ENCODE results near the gene HBM. TPM values are rescaled to one million over a fixed set of nuclear protein-coding genes. Genes with fewer than 3 reads are reported as not detected.

Gene HBM
- total and polyA plus RNA-seq, 2 experiments from 2014 or later = not detected

DNA sequence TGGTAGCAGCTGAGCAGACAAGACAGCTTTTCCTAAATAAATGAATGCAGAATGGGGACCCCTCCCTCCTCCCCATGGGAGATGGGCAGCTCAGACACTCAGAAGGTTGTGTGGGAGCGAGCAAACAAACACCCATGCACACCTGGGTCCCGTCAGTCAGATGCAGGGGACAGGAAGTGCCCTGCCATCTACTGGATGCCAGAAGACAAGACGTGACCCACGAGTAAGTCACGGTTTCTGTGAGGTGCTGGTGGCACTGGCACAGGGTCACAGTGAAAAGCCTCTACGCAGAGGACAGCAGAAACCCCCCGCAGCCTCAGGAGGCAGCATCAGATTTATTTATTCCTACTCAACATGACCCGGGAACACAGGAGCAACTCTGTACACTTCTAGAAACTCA, 22.9 kb downstream of the HBM start:
- no peak overlapping the region for H3K4me3 ChIP-seq
- H3K27ac ChIP-seq = no peak overlapping the region
- H3K4me2 ChIP-seq = no peak overlapping the region
- no peaks in the 10 kb centered on the region for H3K9me3 ChIP-seq (ENCODE audit: low read depth)
- H4K20me1 ChIP-seq (ENCODE audit: insufficient read depth, poor library complexity, severe bottlenecking) = no peaks in the 10 kb centered on the region
- DNase-seq (ENCODE audit: low spot score) = no peak
- H3K79me2 ChIP-seq = peaks cover 2% of the 10 kb centered on the region
- 81% methylated on average over 8 of the region's 8 CpGs for WGBS (ENCODE audit: low lambda C conversion rate, missing lambda C conversion rate)
- no peak overlapping the region for H2AFZ ChIP-seq
- H3K27me3 ChIP-seq = no peaks in the 10 kb centered on the region
- no peaks in the 10 kb centered on the region for H3K4me1 ChIP-seq (ENCODE audit: insufficient read depth)
- TF ChIP-seq, protein P1, sequence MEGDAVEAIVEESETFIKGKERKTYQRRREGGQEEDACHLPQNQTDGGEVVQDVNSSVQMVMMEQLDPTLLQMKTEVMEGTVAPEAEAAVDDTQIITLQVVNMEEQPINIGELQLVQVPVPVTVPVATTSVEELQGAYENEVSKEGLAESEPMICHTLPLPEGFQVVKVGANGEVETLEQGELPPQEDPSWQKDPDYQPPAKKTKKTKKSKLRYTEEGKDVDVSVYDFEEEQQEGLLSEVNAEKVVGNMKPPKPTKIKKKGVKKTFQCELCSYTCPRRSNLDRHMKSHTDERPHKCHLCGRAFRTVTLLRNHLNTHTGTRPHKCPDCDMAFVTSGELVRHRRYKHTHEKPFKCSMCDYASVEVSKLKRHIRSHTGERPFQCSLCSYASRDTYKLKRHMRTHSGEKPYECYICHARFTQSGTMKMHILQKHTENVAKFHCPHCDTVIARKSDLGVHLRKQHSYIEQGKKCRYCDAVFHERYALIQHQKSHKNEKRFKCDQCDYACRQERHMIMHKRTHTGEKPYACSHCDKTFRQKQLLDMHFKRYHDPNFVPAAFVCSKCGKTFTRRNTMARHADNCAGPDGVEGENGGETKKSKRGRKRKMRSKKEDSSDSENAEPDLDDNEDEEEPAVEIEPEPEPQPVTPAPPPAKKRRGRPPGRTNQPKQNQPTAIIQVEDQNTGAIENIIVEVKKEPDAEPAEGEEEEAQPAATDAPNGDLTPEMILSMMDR (IDR thresholded peaks at IDR 0.05; ENCODE audit: poor library complexity) = peak; percentile 14
- TF ChIP-seq EZH2phosphoT487 (IDR thresholded peaks at IDR 0.05; ENCODE audit: low read depth, severe bottlenecking, unreplicated experiment) = no peak
- no peak for TF ChIP-seq EZH2 (IDR thresholded peaks at IDR 0.05; ENCODE audit: borderline replicate concordance)
- no peaks in the 10 kb centered on the region for H3K36me3 ChIP-seq (replicated peaks; ENCODE audit: insufficient read depth, low read depth)
- no peaks in the 10 kb centered on the region for H3K9me2 ChIP-seq (replicated peaks; ENCODE audit: insufficient read depth)

DNA sequence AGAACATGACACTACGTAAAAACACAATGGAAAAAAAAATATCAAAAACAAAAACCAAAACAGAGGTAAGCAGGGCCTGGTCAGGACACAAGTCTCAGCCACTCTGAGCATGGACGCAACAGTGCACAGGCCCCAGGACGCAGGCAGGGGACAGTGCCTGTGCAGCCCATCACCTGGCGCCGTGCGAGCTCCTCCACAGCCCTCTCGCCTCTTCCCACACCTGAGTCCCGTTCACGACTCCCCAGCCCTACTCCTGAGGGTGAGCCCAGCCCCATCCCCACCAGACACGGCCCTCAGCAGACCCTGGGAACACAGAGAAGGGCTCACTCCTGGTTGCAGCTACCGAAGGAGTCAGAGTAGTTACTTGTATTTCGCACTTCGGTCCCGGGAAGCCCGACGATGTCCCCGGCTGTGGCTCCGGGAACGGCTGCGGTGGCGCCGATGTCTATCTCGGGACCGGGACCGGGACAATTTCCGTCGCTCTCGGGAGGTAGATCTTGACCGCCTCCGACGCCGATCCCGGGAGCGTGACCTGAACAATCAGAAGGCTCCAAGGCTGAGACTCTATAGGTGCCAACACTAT, 23.9 kb downstream of the HBM start:
- WGBS (ENCODE audit: low lambda C conversion rate, missing lambda C conversion rate) = 98% methylated on average over 33 of the region's 34 CpGs
- no peak overlapping the region for H3K4me3 ChIP-seq
- peaks cover 6% of the 10 kb centered on the region for H4K20me1 ChIP-seq (ENCODE audit: insufficient read depth, poor library complexity, severe bottlenecking)
- no peak for DNase-seq (ENCODE audit: low spot score)
- TF ChIP-seq EZH2 (IDR thresholded peaks at IDR 0.05; ENCODE audit: borderline replicate concordance) (no peak), EZH2phosphoT487 (IDR thresholded peaks at IDR 0.05; ENCODE audit: low read depth, severe bottlenecking, unreplicated experiment) (no peak)
- TF ChIP-seq, protein P1 (IDR thresholded peaks at IDR 0.05; ENCODE audit: poor library complexity) = no peak
- no peaks in the 10 kb centered on the region for H3K36me3 ChIP-seq (replicated peaks; ENCODE audit: insufficient read depth, low read depth)
- H3K27ac ChIP-seq = no peak overlapping the region
- H3K79me2 ChIP-seq = peaks cover 2% of the 10 kb centered on the region
- H3K9me3 ChIP-seq (ENCODE audit: low read depth) = no peaks in the 10 kb centered on the region
- H3K27me3 ChIP-seq = no peaks in the 10 kb centered on the region
- H3K4me2 ChIP-seq = no peak overlapping the region
- no peaks in the 10 kb centered on the region for H3K9me2 ChIP-seq (replicated peaks; ENCODE audit: insufficient read depth)
- no peaks in the 10 kb centered on the region for H3K4me1 ChIP-seq (ENCODE audit: insufficient read depth)
- no peak overlapping the region for H2AFZ ChIP-seq

DNA sequence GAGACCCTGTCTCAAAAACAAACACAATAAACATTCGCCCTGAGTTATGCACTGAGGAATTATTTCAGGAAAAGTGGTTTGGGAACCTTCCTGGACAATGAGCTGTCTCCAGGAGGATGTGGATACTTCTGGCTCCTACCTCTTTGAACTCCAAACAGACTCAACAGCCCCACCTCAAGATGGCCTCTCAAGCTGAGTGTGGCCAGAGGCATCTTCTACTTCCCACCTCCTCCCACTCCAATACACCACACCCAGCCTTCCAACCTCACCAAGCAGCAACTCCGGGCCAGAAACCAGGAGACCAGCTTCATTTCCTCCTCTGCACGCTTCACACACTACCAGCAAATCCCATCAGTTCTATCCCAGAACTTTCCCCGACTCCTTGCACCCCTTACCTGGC, 26.1 kb downstream of the HBM start:
- Histone ChIP-seq H4K20me1 (ENCODE audit: insufficient read depth, poor library complexity, severe bottlenecking) (peaks cover 10% of the 10 kb centered on the region), H2AFZ (no peak overlapping the region), H3K4me2 (no peak overlapping the region), H3K9me2 (replicated peaks; ENCODE audit: insufficient read depth) (no peaks in the 10 kb centered on the region), H3K9me3 (ENCODE audit: low read depth) (no peaks in the 10 kb centered on the region), H3K27me3 (no peaks in the 10 kb centered on the region), H3K4me3 (no peak overlapping the region), H3K4me1 (ENCODE audit: insufficient read depth) (no peaks in the 10 kb centered on the region), H3K36me3 (replicated peaks; ENCODE audit: insufficient read depth, low read depth) (no peaks in the 10 kb centered on the region), H3K27ac (no peak overlapping the region), H3K79me2 (peaks cover 2% of the 10 kb centered on the region)
- WGBS (ENCODE audit: low lambda C conversion rate, missing lambda C conversion rate) = 91% methylated on average over 4 of the region's 4 CpGs
- TF ChIP-seq EZH2phosphoT487 (IDR thresholded peaks at IDR 0.05; ENCODE audit: low read depth, severe bottlenecking, unreplicated experiment) (no peak), EZH2 (IDR thresholded peaks at IDR 0.05; ENCODE audit: borderline replicate concordance) (no peak)
- TF ChIP-seq, protein P1 (IDR thresholded peaks at IDR 0.05; ENCODE audit: poor library complexity) = no peak
- no peak for DNase-seq (ENCODE audit: low spot score)

All from hepatocyte (in vitro differentiated cells).